ENCODE data around the gene YWHAB. TPM values are rescaled to one million over a fixed set of nuclear protein-coding genes. Genes with fewer than 3 reads are reported as not detected.

YWHAB gene
- total and polyA plus RNA-seq, 10 of the 15 experiments (the other 5 are each of a cell fraction or from before 2014, with no cell fraction given): 63.5 to 323 (median 144) TPM

DNA sequence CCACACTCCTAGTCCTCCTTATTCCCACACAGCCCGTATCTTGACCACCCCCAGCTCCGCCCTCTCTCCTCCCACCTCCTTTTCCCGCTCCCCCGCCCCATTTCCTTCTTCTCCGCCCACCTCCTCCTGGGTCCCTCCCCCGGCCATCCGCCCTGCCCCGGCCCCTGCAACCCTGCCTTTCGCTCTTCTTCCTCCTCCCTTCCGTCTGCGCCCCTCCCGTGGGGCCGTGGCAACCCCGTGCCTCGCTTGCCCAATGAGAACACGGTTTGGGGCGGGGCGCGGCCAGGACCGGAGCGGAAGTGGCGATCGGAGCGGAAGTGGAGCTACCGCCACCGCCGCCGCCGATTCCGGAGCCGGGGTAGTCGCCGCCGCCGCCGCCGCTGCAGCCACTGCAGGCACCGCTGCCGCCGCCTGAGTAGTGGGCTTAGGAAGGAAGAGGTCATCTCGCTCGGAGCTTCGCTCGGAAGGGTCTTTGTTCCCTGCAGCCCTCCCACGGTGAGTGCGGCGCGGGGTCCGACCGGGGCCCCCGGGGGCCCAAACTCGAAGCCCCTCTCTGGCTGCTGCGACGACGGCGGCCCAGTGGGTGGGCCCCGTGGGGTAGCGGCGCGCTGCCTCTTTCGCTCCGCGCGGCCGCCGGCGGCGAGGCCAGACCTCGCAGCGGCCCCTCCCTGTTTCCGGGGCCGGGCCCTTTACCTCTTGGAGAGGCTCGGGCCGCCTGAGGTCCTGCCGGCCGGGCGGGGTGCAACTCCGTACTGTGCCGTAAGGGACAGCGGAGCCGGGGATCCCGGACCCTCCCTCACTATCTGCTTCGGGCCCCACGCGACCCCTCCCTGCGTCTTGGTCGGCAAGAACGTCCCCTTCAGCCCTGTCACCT is at the start of gene YWHAB (continued):
- TF ChIP-seq, protein P1, sequence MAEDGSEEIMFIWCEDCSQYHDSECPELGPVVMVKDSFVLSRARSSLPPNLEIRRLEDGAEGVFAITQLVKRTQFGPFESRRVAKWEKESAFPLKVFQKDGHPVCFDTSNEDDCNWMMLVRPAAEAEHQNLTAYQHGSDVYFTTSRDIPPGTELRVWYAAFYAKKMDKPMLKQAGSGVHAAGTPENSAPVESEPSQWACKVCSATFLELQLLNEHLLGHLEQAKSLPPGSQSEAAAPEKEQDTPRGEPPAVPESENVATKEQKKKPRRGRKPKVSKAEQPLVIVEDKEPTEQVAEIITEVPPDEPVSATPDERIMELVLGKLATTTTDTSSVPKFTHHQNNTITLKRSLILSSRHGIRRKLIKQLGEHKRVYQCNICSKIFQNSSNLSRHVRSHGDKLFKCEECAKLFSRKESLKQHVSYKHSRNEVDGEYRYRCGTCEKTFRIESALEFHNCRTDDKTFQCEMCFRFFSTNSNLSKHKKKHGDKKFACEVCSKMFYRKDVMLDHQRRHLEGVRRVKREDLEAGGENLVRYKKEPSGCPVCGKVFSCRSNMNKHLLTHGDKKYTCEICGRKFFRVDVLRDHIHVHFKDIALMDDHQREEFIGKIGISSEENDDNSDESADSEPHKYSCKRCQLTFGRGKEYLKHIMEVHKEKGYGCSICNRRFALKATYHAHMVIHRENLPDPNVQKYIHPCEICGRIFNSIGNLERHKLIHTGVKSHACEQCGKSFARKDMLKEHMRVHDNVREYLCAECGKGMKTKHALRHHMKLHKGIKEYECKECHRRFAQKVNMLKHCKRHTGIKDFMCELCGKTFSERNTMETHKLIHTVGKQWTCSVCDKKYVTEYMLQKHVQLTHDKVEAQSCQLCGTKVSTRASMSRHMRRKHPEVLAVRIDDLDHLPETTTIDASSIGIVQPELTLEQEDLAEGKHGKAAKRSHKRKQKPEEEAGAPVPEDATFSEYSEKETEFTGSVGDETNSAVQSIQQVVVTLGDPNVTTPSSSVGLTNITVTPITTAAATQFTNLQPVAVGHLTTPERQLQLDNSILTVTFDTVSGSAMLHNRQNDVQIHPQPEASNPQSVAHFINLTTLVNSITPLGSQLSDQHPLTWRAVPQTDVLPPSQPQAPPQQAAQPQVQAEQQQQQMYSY (CRISPR knock-in tag; IDR thresholded peaks at IDR 0.05): no peak
- TF ChIP-seq RELA (IDR thresholded peaks at IDR 0.05; ENCODE audit: borderline replicate concordance, partially characterized antibody): no peak
- 0 out of 2 replicates have a peak, but pooled peaks have one; percentile 42 for TF ChIP-seq NR2F1 (conservative IDR thresholded peaks at IDR 0.05)
- no peak for TF ChIP-seq KAT2A (conservative IDR thresholded peaks at IDR 0.05; ENCODE audit: control insufficient read depth, low read depth, low read length)
- TF ChIP-seq, protein P2, sequence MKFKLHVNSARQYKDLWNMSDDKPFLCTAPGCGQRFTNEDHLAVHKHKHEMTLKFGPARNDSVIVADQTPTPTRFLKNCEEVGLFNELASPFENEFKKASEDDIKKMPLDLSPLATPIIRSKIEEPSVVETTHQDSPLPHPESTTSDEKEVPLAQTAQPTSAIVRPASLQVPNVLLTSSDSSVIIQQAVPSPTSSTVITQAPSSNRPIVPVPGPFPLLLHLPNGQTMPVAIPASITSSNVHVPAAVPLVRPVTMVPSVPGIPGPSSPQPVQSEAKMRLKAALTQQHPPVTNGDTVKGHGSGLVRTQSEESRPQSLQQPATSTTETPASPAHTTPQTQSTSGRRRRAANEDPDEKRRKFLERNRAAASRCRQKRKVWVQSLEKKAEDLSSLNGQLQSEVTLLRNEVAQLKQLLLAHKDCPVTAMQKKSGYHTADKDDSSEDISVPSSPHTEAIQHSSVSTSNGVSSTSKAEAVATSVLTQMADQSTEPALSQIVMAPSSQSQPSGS (IDR thresholded peaks at IDR 0.05; ENCODE audit: low read length): no peak
- TF ChIP-seq, protein P3, sequence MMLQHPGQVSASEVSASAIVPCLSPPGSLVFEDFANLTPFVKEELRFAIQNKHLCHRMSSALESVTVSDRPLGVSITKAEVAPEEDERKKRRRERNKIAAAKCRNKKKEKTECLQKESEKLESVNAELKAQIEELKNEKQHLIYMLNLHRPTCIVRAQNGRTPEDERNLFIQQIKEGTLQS (IDR thresholded peaks at IDR 0.05; ENCODE audit: borderline replicate concordance, extremely low read depth, low read depth, low read length): no peak
- TF ChIP-seq HDAC6 (IDR thresholded peaks at IDR 0.05; ENCODE audit: unreplicated experiment): peak; percentile 58
